A673 (cell line): ENCODE measurements around the gene C9orf153. TPM values are rescaled to one million over a fixed set of nuclear protein-coding genes. Genes with fewer than 3 reads are reported as not detected.

Experiments
- BruUV-seq: library from RNA; stranded (reverse); fragments of 400-500 nt; replicated peaks from 2 replicates; lab custom pipeline; 2021; lab: Mats Ljungman, UMichigan
- CTCF ChIA-PET: fragments of 300-600 bp; sonication (Branson Sonifier 250); formaldehyde crosslinking; loops from one replicate; lab custom pipeline; 2022; ENCODE audit warnings: antibody characterized with exemption; lab: Charles Lee
- POLR2A ChIA-PET: fragments of 300-600 bp; sonication (Branson Sonifier 250); formaldehyde crosslinking; loops from one replicate; lab custom pipeline; 2022; ENCODE audit warnings: antibody characterized with exemption; ENCODE audit not compliant: low non-redundant PET; lab: Charles Lee
- DNase-seq: peaks from one replicate; pipeline ENCODE4 v3.0.0-alpha.2; 2015; ENCODE audit warnings: low spot score
- H3K27ac ChIP-seq: fragments of 200-600 bp; sonication (generic); 2 replicates; pipeline ENCODE4 v1.5.1; 2016; ENCODE audit warnings: mixed run types, low read depth, mild to moderate bottlenecking, mixed read lengths, antibody characterized with exemption, low read length; ENCODE audit not compliant: poor library complexity, severe bottlenecking
- H3K27me3 ChIP-seq: fragments of 200-600 bp; sonication (generic); replicated peaks from 2 replicates; pipeline ENCODE4 v1.6.1; 2017; ENCODE audit warnings: mixed run types, low read depth, mild to moderate bottlenecking, mixed read lengths, antibody characterized with exemption, low read length; ENCODE audit not compliant: insufficient read depth, poor library complexity
- H3K36me3 ChIP-seq: fragments of 200-600 bp; sonication (generic); 2 replicates; pipeline ENCODE4 v1.6.1; 2016; ENCODE audit warnings: mixed run types, mild to moderate bottlenecking, mixed read lengths, antibody characterized with exemption, low read length; ENCODE audit not compliant: insufficient read depth, poor library complexity, severe bottlenecking
- H3K4me1 ChIP-seq: fragments of 200-600 bp; sonication (generic); 2 replicates; pipeline ENCODE4 v1.6.1; 2017; ENCODE audit warnings: mixed run types, mild to moderate bottlenecking, mixed read lengths, antibody characterized with exemption, low read length; ENCODE audit not compliant: insufficient read depth, poor library complexity, severe bottlenecking
- H3K4me3 ChIP-seq: fragments of 200-600 bp; sonication (generic); 2 replicates; pipeline ENCODE4 v1.5.1; 2016; ENCODE audit warnings: low read depth, mixed run types, mild to moderate bottlenecking, mixed read lengths, low read length; ENCODE audit not compliant: poor library complexity, severe bottlenecking
- H3K9me3 ChIP-seq: fragments of 200-600 bp; sonication (generic); 2 replicates; pipeline ENCODE4 v1.6.1; 2016; ENCODE audit warnings: mixed run types, low read depth, mild to moderate bottlenecking, mixed read lengths, antibody characterized with exemption, low read length; ENCODE audit not compliant: poor library complexity, severe bottlenecking
- EZH2 ChIP-seq: fragments of 200-600 bp; sonication (generic); IDR thresholded peaks from 2 replicates; pipeline ENCODE4 v1.6.1; 2017; ENCODE audit warnings: borderline replicate concordance, low read depth, mild to moderate bottlenecking, mixed read lengths, antibody characterized with exemption, low read length; ENCODE audit not compliant: poor library complexity, severe bottlenecking
- intact Hi-C: fragments of 100-400 bp; cut with micrococcal nuclease; formaldehyde crosslinking; loops from one replicate; pipeline ENCODE4 v1.10.0; 2022; ENCODE audit not compliant: unreplicated experiment
- total RNA-seq: library from RNA; stranded (reverse); gene quantifications from 2 replicates; pipeline ENCODE4 v1.2.3, GENCODE V29; 2021
- TF ChIP-seq, protein P1 (sequence below): fragments of 300-800, 200-600 bp; sonication (generic); conservative IDR thresholded peaks from 2 replicates; pipeline ENCODE4 v1.5.1; 2017; ENCODE audit warnings: low read depth, mild to moderate bottlenecking, antibody characterized with exemption, low read length, moderate library complexity, mixed read lengths

The C9orf153 gene
- total RNA-seq, 1 experiment from 2014 or later = 0.56 TPM

DNA sequence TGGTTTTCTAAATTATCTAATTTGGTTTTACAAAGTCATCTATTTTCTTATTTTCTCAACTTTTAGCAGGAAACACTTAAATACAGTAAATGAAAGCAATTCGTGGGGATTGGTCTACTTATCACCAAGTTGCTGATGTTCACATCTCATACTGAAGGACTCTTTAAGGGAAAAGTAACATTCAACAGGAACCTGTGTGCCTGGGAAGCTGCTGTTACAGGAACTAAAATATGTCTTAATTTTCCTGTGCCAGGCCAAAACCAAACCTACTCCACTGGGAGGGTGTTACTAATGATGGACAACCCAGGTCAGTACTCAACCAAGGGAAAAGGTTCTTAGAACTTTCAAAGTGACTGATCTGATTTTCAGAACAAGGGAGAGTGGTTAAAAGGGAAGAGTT lies 17.6 kb upstream of the C9orf153 start:
- Histone ChIP-seq H3K27me3 (no peaks in the 10 kb centered on the region), H3K36me3 (peaks cover 8% of the 10 kb centered on the region), H3K4me3 (no peak overlapping the region), H3K4me1 (peaks cover 9% of the 10 kb centered on the region), H3K9me3 (no peaks in the 10 kb centered on the region), H3K27ac (no peak overlapping the region)
- no TSS peak for BruUV-seq
- ChIA-PET CTCF (no interaction called here), POLR2A (no interaction called here)
- TF ChIP-seq, protein P1, sequence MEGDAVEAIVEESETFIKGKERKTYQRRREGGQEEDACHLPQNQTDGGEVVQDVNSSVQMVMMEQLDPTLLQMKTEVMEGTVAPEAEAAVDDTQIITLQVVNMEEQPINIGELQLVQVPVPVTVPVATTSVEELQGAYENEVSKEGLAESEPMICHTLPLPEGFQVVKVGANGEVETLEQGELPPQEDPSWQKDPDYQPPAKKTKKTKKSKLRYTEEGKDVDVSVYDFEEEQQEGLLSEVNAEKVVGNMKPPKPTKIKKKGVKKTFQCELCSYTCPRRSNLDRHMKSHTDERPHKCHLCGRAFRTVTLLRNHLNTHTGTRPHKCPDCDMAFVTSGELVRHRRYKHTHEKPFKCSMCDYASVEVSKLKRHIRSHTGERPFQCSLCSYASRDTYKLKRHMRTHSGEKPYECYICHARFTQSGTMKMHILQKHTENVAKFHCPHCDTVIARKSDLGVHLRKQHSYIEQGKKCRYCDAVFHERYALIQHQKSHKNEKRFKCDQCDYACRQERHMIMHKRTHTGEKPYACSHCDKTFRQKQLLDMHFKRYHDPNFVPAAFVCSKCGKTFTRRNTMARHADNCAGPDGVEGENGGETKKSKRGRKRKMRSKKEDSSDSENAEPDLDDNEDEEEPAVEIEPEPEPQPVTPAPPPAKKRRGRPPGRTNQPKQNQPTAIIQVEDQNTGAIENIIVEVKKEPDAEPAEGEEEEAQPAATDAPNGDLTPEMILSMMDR = no peak
- TF ChIP-seq EZH2 = no peak
- intact Hi-C loops = no loop called here
- DNase-seq = no peak

- no peaks in the 10 kb centered on the region for H3K9me3 ChIP-seq
- BruUV-seq = no TSS peak
- no peak overlapping the region for H3K27ac ChIP-seq
- intact Hi-C loops = no loop called here
- H3K36me3 ChIP-seq = peaks cover 19% of the 10 kb centered on the region
- ChIA-PET CTCF (interaction anchor here (0.6 kb wide), 1 partner anchor 8 kb away, joined by 4 read pairs; no protein-coding TSS in a partner anchor), POLR2A (no interaction called here)
- no peak for TF ChIP-seq EZH2
- TF ChIP-seq, protein P1 = peak; percentile 42; the same call in 1 of the 2 replicates
- no peak for DNase-seq
- no peaks in the 10 kb centered on the region for H3K27me3 ChIP-seq
- H3K4me3 ChIP-seq = no peak overlapping the region
- H3K4me1 ChIP-seq = peaks cover 7% of the 10 kb centered on the region
Measured at GRCh38 chr9:86275962-86276361, 16.5 kb upstream of the C9orf153 start.

DNA sequence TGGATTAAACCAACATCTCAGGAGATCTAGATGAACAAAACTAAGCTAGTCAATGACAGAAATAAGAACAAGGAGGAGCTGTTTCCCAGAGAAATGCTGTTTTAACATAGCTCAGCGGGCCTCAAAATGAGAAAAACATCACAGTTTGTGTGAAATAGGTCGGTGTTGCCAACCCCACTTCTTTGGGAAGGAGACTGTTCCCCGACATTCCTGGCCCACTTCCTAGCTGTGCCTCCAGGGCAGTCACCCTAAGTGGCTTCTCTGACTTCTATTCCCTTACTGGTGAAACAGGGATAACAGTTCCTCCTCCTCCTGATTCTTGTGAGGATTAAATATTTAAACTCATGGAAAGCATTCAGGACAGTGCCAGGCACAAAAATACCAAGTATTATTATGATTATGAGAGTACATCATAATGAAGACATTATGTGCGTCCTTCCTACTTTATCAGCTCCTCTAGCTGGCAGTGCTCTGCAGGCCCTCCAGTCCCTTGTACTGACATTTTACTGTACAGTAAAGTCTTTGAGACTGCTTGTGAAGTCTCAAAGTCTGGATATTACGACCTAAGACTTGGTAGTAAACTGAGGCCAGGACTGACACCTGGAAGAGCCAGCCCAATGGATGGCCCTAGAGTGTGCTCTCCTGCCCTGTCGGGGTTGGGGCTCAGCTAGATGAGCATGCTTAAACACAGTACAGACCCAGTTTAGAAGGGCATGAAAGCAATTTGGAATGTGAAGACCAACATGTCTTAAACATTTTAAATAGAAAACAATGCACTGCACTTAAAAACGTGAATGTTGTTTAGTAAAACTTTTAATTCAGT lies 15.6 kb upstream of the C9orf153 start:
- Histone ChIP-seq H3K27ac (no peak overlapping the region), H3K27me3 (no peaks in the 10 kb centered on the region), H3K9me3 (no peaks in the 10 kb centered on the region), H3K36me3 (peaks cover 17% of the 10 kb centered on the region), H3K4me1 (peaks cover 4% of the 10 kb centered on the region), H3K4me3 (no peak overlapping the region)
- ChIA-PET POLR2A (no interaction called here), CTCF (interaction anchor here (0.6 kb wide), 1 partner anchor 7 kb away, joined by 4 read pairs; no protein-coding TSS in a partner anchor)
- no peak for DNase-seq
- intact Hi-C loops = no loop called here
- no peak for TF ChIP-seq EZH2
- TF ChIP-seq, protein P1 = no peak
- BruUV-seq = no TSS peak
